Measurements from ENCODE around the gene UBXN11. TPM values are rescaled to one million over a fixed set of nuclear protein-coding genes. Genes with fewer than 3 reads are reported as not detected.

UBXN11 gene
- total and polyA plus RNA-seq, 2 donors (not counting 1 experiment from before 2014, with no cell fraction given) = 68.0 to 81.4 TPM

DNA sequence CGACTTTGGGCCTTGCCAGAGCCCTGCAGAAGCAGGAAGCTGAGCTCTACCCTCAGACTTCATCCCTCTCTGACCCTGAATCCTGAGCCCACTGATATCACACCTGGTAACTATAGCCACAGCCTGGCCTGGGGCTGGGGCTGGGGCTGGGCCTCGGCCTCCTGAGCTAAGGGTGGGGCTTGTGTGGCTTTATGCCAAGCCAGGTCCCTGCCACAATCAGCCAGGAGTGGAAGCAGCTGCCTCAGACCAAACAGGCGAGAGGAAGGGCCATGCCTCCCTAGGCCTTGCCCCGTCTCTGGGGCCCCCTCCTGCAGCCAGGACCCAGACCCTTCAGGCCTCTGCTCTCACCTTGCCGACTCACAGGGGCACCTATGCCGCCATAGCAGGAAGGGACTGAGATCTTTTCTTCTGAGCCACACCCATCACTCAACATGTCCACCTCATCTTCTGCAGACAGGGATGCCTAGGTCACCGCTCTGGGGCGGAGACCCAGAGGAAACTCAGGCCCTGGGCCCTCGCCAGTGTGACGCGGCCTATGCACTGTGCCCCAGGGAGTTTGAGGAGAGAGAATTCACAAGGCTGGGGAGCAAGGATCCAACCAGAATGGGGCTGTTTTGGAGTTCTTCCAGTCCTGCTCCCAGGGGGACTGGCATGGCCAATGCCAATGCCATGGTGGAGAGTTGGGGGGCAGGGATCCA lies 5.7 kb downstream of the UBXN11 start:
- H3K27me3 Mint-ChIP-seq = no peaks in the 10 kb centered on the region
- Histone ChIP-seq H3K4me1 (ENCODE audit: control insufficient read depth in 2 of 2, insufficient read depth in 2 of 2, low read length in 2 of 2) (peaks cover 22 to 30% of the 10 kb centered on the region in 2 donors), H3K36me3 (replicated peaks in 1 of 2; ENCODE audit: control extremely low read depth in 1 of 2, control insufficient read depth in 1 of 2, extremely low read depth in 1 of 2, insufficient read depth in 2 of 2, low read length in 1 of 2) (peaks cover 0 to 5% of the 10 kb centered on the region in 2 experiments), H3K27ac (ENCODE audit: low read length in 2 of 2) (no peak overlapping the region), H2AFZ (ENCODE audit: insufficient read depth, low read depth, low read length, poor library complexity, severe bottlenecking) (no peak overlapping the region), H3K79me2 (ENCODE audit: control insufficient read depth, insufficient read depth, low read length) (peaks cover 63% of the 10 kb centered on the region), H3K9ac (ENCODE audit: low read length) (no peak overlapping the region), H3K9me3 (ENCODE audit: control extremely low read depth in 1 of 3, control insufficient read depth in 2 of 3, insufficient read depth in 1 of 3, low read length in 2 of 3) (no peaks in the 10 kb centered on the region), H3K4me3 (ENCODE audit: control extremely low read depth in 1 of 5, extremely low read depth in 1 of 5, insufficient read depth in 1 of 5, low read depth in 2 of 5, low read length in 4 of 5) (no peak overlapping the region), H4K20me1 (ENCODE audit: control insufficient read depth, insufficient read depth, low read length, poor library complexity, severe bottlenecking) (no peaks in the 10 kb centered on the region), H3K4me2 (replicated peaks; ENCODE audit: low read depth, low read length, poor library complexity, severe bottlenecking) (peak overlapping the region; percentile 17), H3K27me3 (replicated peaks in 1 of 4; ENCODE audit: control extremely low read depth in 1 of 4, control insufficient read depth in 3 of 4, insufficient read depth in 4 of 4, low read length in 3 of 4) (no peaks in the 10 kb centered on the region)
- POLR2A ChIA-PET = interaction anchor here (1.0 to 3.0 kb wide), 4 partner anchors 10 to 17 kb away, joined by 4 to 21 read pairs (median 8); partner anchors contain the start of gene CD52
- CTCF ChIA-PET = interaction anchor here (0.6 to 3.2 kb wide), 4 partner anchors 12 to 25 kb away, joined by 3 to 19 read pairs (median 3); no protein-coding TSS in a partner anchor
- 89% methylated on average over 11 of the region's 11 CpGs for WGBS (ENCODE audit: insufficient coverage)
- no peak for TF ChIP-seq EZH2 (IDR thresholded peaks at IDR 0.05; ENCODE audit: borderline replicate concordance, insufficient read depth, low read depth, low read length, poor library complexity, severe bottlenecking)
- TF ChIP-seq, protein P1, sequence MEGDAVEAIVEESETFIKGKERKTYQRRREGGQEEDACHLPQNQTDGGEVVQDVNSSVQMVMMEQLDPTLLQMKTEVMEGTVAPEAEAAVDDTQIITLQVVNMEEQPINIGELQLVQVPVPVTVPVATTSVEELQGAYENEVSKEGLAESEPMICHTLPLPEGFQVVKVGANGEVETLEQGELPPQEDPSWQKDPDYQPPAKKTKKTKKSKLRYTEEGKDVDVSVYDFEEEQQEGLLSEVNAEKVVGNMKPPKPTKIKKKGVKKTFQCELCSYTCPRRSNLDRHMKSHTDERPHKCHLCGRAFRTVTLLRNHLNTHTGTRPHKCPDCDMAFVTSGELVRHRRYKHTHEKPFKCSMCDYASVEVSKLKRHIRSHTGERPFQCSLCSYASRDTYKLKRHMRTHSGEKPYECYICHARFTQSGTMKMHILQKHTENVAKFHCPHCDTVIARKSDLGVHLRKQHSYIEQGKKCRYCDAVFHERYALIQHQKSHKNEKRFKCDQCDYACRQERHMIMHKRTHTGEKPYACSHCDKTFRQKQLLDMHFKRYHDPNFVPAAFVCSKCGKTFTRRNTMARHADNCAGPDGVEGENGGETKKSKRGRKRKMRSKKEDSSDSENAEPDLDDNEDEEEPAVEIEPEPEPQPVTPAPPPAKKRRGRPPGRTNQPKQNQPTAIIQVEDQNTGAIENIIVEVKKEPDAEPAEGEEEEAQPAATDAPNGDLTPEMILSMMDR (IDR thresholded peaks at IDR 0.05) = no peak
- H3K27ac Mint-ChIP-seq = peak overlapping the region; percentile 72
- no peaks in the 10 kb centered on the region for H3K9me3 Mint-ChIP-seq (ENCODE audit: insufficient read depth)
- ATAC-seq (ENCODE audit: low read depth) (no peak), DNase-seq (no peak)
- peaks cover 34% of the 10 kb centered on the region for H3K4me1 Mint-ChIP-seq
- H3K4me3 Mint-ChIP-seq = no peak overlapping the region
- intact Hi-C loops (cut with micrococcal nuclease) = no loop called here

DNA sequence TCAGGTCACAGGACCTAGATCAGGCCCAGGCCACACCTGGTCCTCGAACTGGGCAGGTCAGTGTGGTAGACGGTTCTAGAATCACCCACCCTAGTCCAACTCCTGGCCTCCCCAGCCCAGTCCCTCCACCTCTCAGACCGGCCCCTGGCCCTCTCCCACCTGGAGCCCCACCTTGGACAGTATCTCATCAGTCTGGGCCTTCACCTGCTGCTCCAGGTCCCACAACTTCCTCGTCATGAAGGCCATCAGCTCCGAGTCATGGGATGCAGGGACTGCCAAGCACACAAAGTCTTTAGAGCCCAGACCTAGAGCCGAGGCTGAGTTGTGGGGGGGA lies 8.7 kb downstream of the UBXN11 start:
- H3K27ac ChIP-seq (ENCODE audit: low read length in 2 of 2) = no peak overlapping the region
- H3K4me2 ChIP-seq (replicated peaks; ENCODE audit: low read depth, low read length, poor library complexity, severe bottlenecking) = no peak overlapping the region
- Mint-ChIP-seq H3K9me3 (ENCODE audit: insufficient read depth) (no peaks in the 10 kb centered on the region), H3K27me3 (no peaks in the 10 kb centered on the region), H3K4me3 (no peak overlapping the region), H3K27ac (no peak overlapping the region), H3K4me1 (peaks cover 46% of the 10 kb centered on the region)
- ChIA-PET POLR2A (interaction anchor here (0.5 to 2.3 kb wide), 6 partner anchors 9 to 1052 kb away, joined by 3 to 12 read pairs (median 8); partner anchors contain the start of gene CD52), CTCF (interaction anchor here (1.7 kb wide), 1 partner anchor 9 kb away, joined by 5 read pairs; no protein-coding TSS in a partner anchor)
- no peak overlapping the region for H2AFZ ChIP-seq (ENCODE audit: insufficient read depth, low read depth, low read length, poor library complexity, severe bottlenecking)
- intact Hi-C loops (cut with micrococcal nuclease) = no loop called here
- H3K79me2 ChIP-seq (ENCODE audit: control insufficient read depth, insufficient read depth, low read length) = peaks cover 55% of the 10 kb centered on the region
- peaks cover 24 to 39% of the 10 kb centered on the region in 2 donors for H3K4me1 ChIP-seq (ENCODE audit: control insufficient read depth in 2 of 2, insufficient read depth in 2 of 2, low read length in 2 of 2)
- no peak for DNase-seq
- H4K20me1 ChIP-seq (ENCODE audit: control insufficient read depth, insufficient read depth, low read length, poor library complexity, severe bottlenecking) = no peaks in the 10 kb centered on the region
- H3K36me3 ChIP-seq (replicated peaks in 1 of 2; ENCODE audit: control extremely low read depth in 1 of 2, control insufficient read depth in 1 of 2, extremely low read depth in 1 of 2, insufficient read depth in 2 of 2, low read length in 1 of 2) = peaks cover 0 to 5% of the 10 kb centered on the region in 2 experiments
- TF ChIP-seq, protein P1 (IDR thresholded peaks at IDR 0.05) = no peak
- no peak for TF ChIP-seq EZH2 (IDR thresholded peaks at IDR 0.05; ENCODE audit: borderline replicate concordance, insufficient read depth, low read depth, low read length, poor library complexity, severe bottlenecking)
- H3K9ac ChIP-seq (ENCODE audit: low read length) = no peak overlapping the region
- no peak overlapping the region for H3K4me3 ChIP-seq (ENCODE audit: control extremely low read depth in 1 of 5, extremely low read depth in 1 of 5, insufficient read depth in 1 of 5, low read depth in 2 of 5, low read length in 4 of 5)
- no peaks in the 10 kb centered on the region for H3K27me3 ChIP-seq (replicated peaks in 1 of 4; ENCODE audit: control extremely low read depth in 1 of 4, control insufficient read depth in 3 of 4, insufficient read depth in 4 of 4, low read length in 3 of 4)
- no peaks in the 10 kb centered on the region for H3K9me3 ChIP-seq (ENCODE audit: control extremely low read depth in 1 of 3, control insufficient read depth in 2 of 3, insufficient read depth in 1 of 3, low read length in 2 of 3)
- 80% methylated on average over 4 of the region's 6 CpGs for WGBS (ENCODE audit: insufficient coverage)
- ATAC-seq (ENCODE audit: low read depth) = no peak
